ENCODE results near the gene HTR4. TPM values are rescaled to one million over a fixed set of nuclear protein-coding genes. Genes with fewer than 3 reads are reported as not detected.
A peak's percentile ranks its signal among the peaks of the same experiment; 100 is the strongest.

Gene HTR4
- not detected in 2 replicates for total RNA-seq (2014; rRNA removed; shearing (Covaris generic))
- total RNA-seq (2022) = not detected in 2 replicates
- percentile 5 among the genes with signal in this experiment for Bru-seq, nascent RNA
- percentile 1 among the genes with signal in this experiment for BruChase-seq, experiment 1, labeled RNA remaining after a 6-hour chase
- BruChase-seq, experiment 2, labeled RNA remaining after a 2-hour chase = percentile 3 among the genes with signal in this experiment
- long read RNA-seq = 0 reads

GRCh38 chr5:148653836-148654781 is at the start of gene HTR4:
Gene HTR4, minus strand, starts transcription at chr5:148654527. Its CDS starts 17,513 bp downstream, at chr5:148637014.
- no peak for TF ChIP-seq EZH2phosphoT487 (IDR thresholded peaks at IDR 0.05; ENCODE audit: borderline replicate concordance, low read depth, low read length)
- TF ChIP-seq, protein P1, sequence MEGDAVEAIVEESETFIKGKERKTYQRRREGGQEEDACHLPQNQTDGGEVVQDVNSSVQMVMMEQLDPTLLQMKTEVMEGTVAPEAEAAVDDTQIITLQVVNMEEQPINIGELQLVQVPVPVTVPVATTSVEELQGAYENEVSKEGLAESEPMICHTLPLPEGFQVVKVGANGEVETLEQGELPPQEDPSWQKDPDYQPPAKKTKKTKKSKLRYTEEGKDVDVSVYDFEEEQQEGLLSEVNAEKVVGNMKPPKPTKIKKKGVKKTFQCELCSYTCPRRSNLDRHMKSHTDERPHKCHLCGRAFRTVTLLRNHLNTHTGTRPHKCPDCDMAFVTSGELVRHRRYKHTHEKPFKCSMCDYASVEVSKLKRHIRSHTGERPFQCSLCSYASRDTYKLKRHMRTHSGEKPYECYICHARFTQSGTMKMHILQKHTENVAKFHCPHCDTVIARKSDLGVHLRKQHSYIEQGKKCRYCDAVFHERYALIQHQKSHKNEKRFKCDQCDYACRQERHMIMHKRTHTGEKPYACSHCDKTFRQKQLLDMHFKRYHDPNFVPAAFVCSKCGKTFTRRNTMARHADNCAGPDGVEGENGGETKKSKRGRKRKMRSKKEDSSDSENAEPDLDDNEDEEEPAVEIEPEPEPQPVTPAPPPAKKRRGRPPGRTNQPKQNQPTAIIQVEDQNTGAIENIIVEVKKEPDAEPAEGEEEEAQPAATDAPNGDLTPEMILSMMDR (conservative IDR thresholded peaks at IDR 0.05; ENCODE audit: low read length) = no peak
- Histone ChIP-seq H3K79me2 (ENCODE audit: insufficient read depth, low read depth, low read length) (no peaks in the 10 kb centered on the region), H3K27ac (ENCODE audit: low read depth, low read length, poor library complexity, severe bottlenecking) (no peak within 1 kb of the TSS), H3K4me3 (ENCODE audit: low read depth, low read length, poor library complexity, severe bottlenecking) (no peak within 1 kb of the TSS), H4K20me1 (ENCODE audit: insufficient read depth, low read length) (no peaks in the 10 kb centered on the region), H3K36me3 (ENCODE audit: insufficient read depth, low read length) (no peaks in the 10 kb centered on the region), H3K9me3 (ENCODE audit: low read length) (no peaks in the 10 kb centered on the region), H3K4me1 (ENCODE audit: insufficient read depth, low read length, poor library complexity, severe bottlenecking) (no peaks in the 10 kb centered on the region), H3K4me2 (ENCODE audit: low read length) (no peak within 1 kb of the TSS), H3K9me2 (ENCODE audit: insufficient read depth, low read length) (no peaks in the 10 kb centered on the region), H2AFZ (ENCODE audit: low read length) (no peak within 1 kb of the TSS)
- ChIA-PET POLR2A (no interaction called here), CTCF (ENCODE audit: unreplicated experiment) (no interaction called here)
- DNase-seq (ENCODE audit: low spot score) = no peak
- intact Hi-C loops (cut with micrococcal nuclease; ENCODE audit: unreplicated experiment) = no loop called here
- BruUV-seq (replicated peaks) = no TSS peak

DNA sequence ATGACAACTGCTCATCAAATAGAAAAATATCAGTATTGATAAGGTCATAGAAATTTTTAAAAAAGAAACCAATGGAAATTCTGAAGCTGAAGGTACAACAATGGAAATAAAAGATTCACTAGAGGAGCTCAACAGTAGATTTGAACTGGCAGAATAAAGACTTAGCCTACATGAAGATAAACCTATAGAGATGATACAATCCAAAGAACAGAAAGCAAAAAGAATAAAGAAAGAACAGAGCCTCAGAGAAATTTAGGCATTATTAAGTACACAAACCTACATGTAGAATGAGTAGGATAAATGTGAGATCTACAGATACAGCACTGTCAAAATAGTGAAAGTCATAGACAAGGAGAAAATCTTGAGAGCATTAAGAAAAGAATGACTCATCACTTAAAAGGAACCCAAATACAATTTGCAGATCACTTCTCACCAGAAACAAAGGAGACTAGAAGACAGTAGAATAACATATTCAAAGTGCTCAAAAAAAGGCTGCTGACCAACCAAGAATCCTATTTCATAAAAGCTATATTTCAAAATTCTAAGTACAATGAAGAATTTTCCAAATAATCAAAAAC is 47.8 kb upstream of the HTR4 start:
- H3K4me2 ChIP-seq (ENCODE audit: low read length) = no peak overlapping the region
- POLR2A ChIA-PET = interaction anchor here (0.6 to 0.7 kb wide), 3 partner anchors 27 to 265 kb away, joined by 3 read pairs; no protein-coding TSS in a partner anchor
- no peak overlapping the region for H2AFZ ChIP-seq (ENCODE audit: low read length)
- H3K9me3 ChIP-seq (ENCODE audit: low read length) = no peaks in the 10 kb centered on the region
- no peak for DNase-seq (ENCODE audit: low spot score)
- no peaks in the 10 kb centered on the region for H3K36me3 ChIP-seq (ENCODE audit: insufficient read depth, low read length)
- H3K9me2 ChIP-seq (ENCODE audit: insufficient read depth, low read length) = no peaks in the 10 kb centered on the region
- no peak overlapping the region for H3K27ac ChIP-seq (ENCODE audit: low read depth, low read length, poor library complexity, severe bottlenecking)
- H4K20me1 ChIP-seq (ENCODE audit: insufficient read depth, low read length) = no peaks in the 10 kb centered on the region
- TF ChIP-seq, protein P1 (conservative IDR thresholded peaks at IDR 0.05; ENCODE audit: low read length) = no peak
- TF ChIP-seq EZH2phosphoT487 (IDR thresholded peaks at IDR 0.05; ENCODE audit: borderline replicate concordance, low read depth, low read length) = no peak
- H3K4me1 ChIP-seq (ENCODE audit: insufficient read depth, low read length, poor library complexity, severe bottlenecking) = no peaks in the 10 kb centered on the region
- H3K4me3 ChIP-seq (ENCODE audit: low read depth, low read length, poor library complexity, severe bottlenecking) = no peak overlapping the region
- BruUV-seq (replicated peaks) = no TSS peak
- CTCF ChIA-PET (ENCODE audit: unreplicated experiment) = no interaction called here
- H3K79me2 ChIP-seq (ENCODE audit: insufficient read depth, low read depth, low read length) = no peaks in the 10 kb centered on the region
- intact Hi-C loops (cut with micrococcal nuclease; ENCODE audit: unreplicated experiment) = no loop called here
